ENCODE results near the gene MAGI2. TPM values are rescaled to one million over a fixed set of nuclear protein-coding genes. Genes with fewer than 3 reads are reported as not detected.

Gene MAGI2
- total RNA-seq, 1 donor from 2014 or later, result 5.4 TPM

- Mint-ChIP-seq H3K27ac (ENCODE audit: unreplicated experiment) (no peak overlapping the region), H3K36me3 (ENCODE audit: low read depth, unreplicated experiment) (no peaks in the 10 kb centered on the region), H3K9me3 (ENCODE audit: unreplicated experiment) (peaks cover 2% of the 10 kb centered on the region), H3K4me3 (ENCODE audit: unreplicated experiment) (no peak overlapping the region), H3K27me3 (ENCODE audit: low read depth, unreplicated experiment) (no peaks in the 10 kb centered on the region), H3K4me1 (ENCODE audit: low read depth, unreplicated experiment) (peaks cover 24% of the 10 kb centered on the region)
- no peaks in the 10 kb centered on the region for H3K79me2 ChIP-seq (ENCODE audit: insufficient read depth, low read length)
- no peak for DNase-seq (ENCODE audit: low read depth)
- no peaks in the 10 kb centered on the region for H4K20me1 ChIP-seq (ENCODE audit: insufficient read depth, low read length)
- H2AFZ ChIP-seq (ENCODE audit: low read depth, low read length), result no peak overlapping the region
- FAIRE-seq, result no peak
- no peaks in the 10 kb centered on the region for H3K9me3 ChIP-seq (ENCODE audit: insufficient read depth, low read depth, low read length)
- H3K9ac ChIP-seq (ENCODE audit: low read length), result no peak overlapping the region
- no peaks in the 10 kb centered on the region for H3K27me3 ChIP-seq (ENCODE audit: insufficient read depth, low read length)
- H3K4me1 ChIP-seq (ENCODE audit: insufficient read depth, low read length), result peaks cover 12% of the 10 kb centered on the region
- no peak overlapping the region for H3K4me3 ChIP-seq (ENCODE audit: insufficient read depth, low read depth, low read length)
- no peaks in the 10 kb centered on the region for H3K36me3 ChIP-seq (ENCODE audit: insufficient read depth, low read length)
- TF ChIP-seq CTCF (IDR thresholded peaks at IDR 0.05; ENCODE audit: insufficient read depth, low read depth, low read length), result no peak
- no peak for TF ChIP-seq EZH2 (IDR thresholded peaks at IDR 0.05; ENCODE audit: insufficient read depth, low read length)
- no peak overlapping the region for H3K4me2 ChIP-seq (ENCODE audit: low read length)
- no peak overlapping the region for H3K27ac ChIP-seq (ENCODE audit: low read depth, low read length)
Measured at GRCh38 chr7:78704504-78704903, 749.0 kb downstream of the MAGI2 start.

DNA sequence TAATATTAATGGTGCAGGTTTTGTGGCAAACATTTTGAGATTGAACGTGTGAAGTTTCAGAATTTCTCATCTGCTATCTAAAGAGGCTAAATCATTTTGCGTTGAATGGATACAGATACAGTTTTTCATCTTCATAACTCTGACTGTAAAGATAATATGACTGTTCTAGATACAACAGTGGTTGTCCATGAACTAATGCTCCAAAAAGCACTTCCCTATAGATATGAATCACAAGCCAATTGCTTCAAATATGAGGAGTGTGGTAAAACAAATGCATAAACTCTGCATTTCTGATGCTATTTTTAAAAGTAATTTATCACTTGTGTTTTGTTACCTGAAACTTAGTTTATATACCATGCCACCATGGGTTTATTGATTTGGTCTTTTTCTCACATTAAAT is 750.1 kb downstream of the MAGI2 start:
- Histone ChIP-seq H3K4me3 (ENCODE audit: insufficient read depth, low read depth, low read length) (no peak overlapping the region), H3K9ac (ENCODE audit: low read length) (no peak overlapping the region), H3K36me3 (ENCODE audit: insufficient read depth, low read length) (no peaks in the 10 kb centered on the region), H3K79me2 (ENCODE audit: insufficient read depth, low read length) (no peaks in the 10 kb centered on the region), H3K27me3 (ENCODE audit: insufficient read depth, low read length) (no peaks in the 10 kb centered on the region), H3K4me1 (ENCODE audit: insufficient read depth, low read length) (peaks cover 12% of the 10 kb centered on the region), H4K20me1 (ENCODE audit: insufficient read depth, low read length) (no peaks in the 10 kb centered on the region), H3K4me2 (ENCODE audit: low read length) (peak overlapping the region; percentile 24), H3K27ac (ENCODE audit: low read depth, low read length) (peak overlapping the region; percentile 48), H2AFZ (ENCODE audit: low read depth, low read length) (no peak overlapping the region), H3K9me3 (ENCODE audit: insufficient read depth, low read depth, low read length) (no peaks in the 10 kb centered on the region)
- DNase-seq (ENCODE audit: low read depth) (peak; percentile 29), FAIRE-seq (no peak)
- H3K27me3 Mint-ChIP-seq (ENCODE audit: low read depth, unreplicated experiment), result no peaks in the 10 kb centered on the region
- H3K27ac Mint-ChIP-seq (ENCODE audit: unreplicated experiment), result peak overlapping the region; percentile 77
- H3K4me1 Mint-ChIP-seq (ENCODE audit: low read depth, unreplicated experiment), result peaks cover 24% of the 10 kb centered on the region
- H3K36me3 Mint-ChIP-seq (ENCODE audit: low read depth, unreplicated experiment), result no peaks in the 10 kb centered on the region
- no peak overlapping the region for H3K4me3 Mint-ChIP-seq (ENCODE audit: unreplicated experiment)
- peaks cover 2% of the 10 kb centered on the region for H3K9me3 Mint-ChIP-seq (ENCODE audit: unreplicated experiment)
- TF ChIP-seq CTCF (IDR thresholded peaks at IDR 0.05; ENCODE audit: insufficient read depth, low read depth, low read length) (no peak), EZH2 (IDR thresholded peaks at IDR 0.05; ENCODE audit: insufficient read depth, low read length) (no peak)

GRCh38 chr7:78702770-78703169 is 750.7 kb downstream of the MAGI2 start:
- peak; percentile 85 for FAIRE-seq
- H3K4me3 Mint-ChIP-seq (ENCODE audit: unreplicated experiment), result no peak overlapping the region
- peak; percentile 98 for DNase-seq (ENCODE audit: low read depth)
- H3K79me2 ChIP-seq (ENCODE audit: insufficient read depth, low read length), result no peaks in the 10 kb centered on the region
- H3K4me3 ChIP-seq (ENCODE audit: insufficient read depth, low read depth, low read length), result no peak overlapping the region
- H2AFZ ChIP-seq (ENCODE audit: low read depth, low read length), result no peak overlapping the region
- no peak for TF ChIP-seq EZH2 (IDR thresholded peaks at IDR 0.05; ENCODE audit: insufficient read depth, low read length)
- no peak for TF ChIP-seq CTCF (IDR thresholded peaks at IDR 0.05; ENCODE audit: insufficient read depth, low read depth, low read length)
- H3K9ac ChIP-seq (ENCODE audit: low read length), result no peak overlapping the region
- H3K4me1 Mint-ChIP-seq (ENCODE audit: low read depth, unreplicated experiment), result peaks cover 24% of the 10 kb centered on the region
- H3K9me3 Mint-ChIP-seq (ENCODE audit: unreplicated experiment), result peaks cover 2% of the 10 kb centered on the region
- no peaks in the 10 kb centered on the region for H3K27me3 Mint-ChIP-seq (ENCODE audit: low read depth, unreplicated experiment)
- H3K4me2 ChIP-seq (ENCODE audit: low read length), result peak overlapping the region; percentile 47
- H3K9me3 ChIP-seq (ENCODE audit: insufficient read depth, low read depth, low read length), result no peaks in the 10 kb centered on the region
- peak overlapping the region; percentile 77 for H3K27ac Mint-ChIP-seq (ENCODE audit: unreplicated experiment)
- no peaks in the 10 kb centered on the region for H3K36me3 Mint-ChIP-seq (ENCODE audit: low read depth, unreplicated experiment)
- peak overlapping the region; percentile 56 for H3K27ac ChIP-seq (ENCODE audit: low read depth, low read length)
- H3K27me3 ChIP-seq (ENCODE audit: insufficient read depth, low read length), result no peaks in the 10 kb centered on the region
- no peaks in the 10 kb centered on the region for H3K36me3 ChIP-seq (ENCODE audit: insufficient read depth, low read length)
- H4K20me1 ChIP-seq (ENCODE audit: insufficient read depth, low read length), result no peaks in the 10 kb centered on the region
- peaks cover 12% of the 10 kb centered on the region for H3K4me1 ChIP-seq (ENCODE audit: insufficient read depth, low read length)

Data from astrocyte (in vitro differentiated cells and primary cell).